Upper lobe of right lung (tissue), 1 donor: ENCODE data around the gene DACH2. TPM values are rescaled to one million over a fixed set of nuclear protein-coding genes. Genes with fewer than 3 reads are reported as not detected.

Experiments used
- ATAC-seq: fragments of 200-7000 bp; cut with Tn5 transposase; one replicate; pipeline ENCODE4 v1.9.1; 2020; ENCODE audit warnings: mild to moderate bottlenecking, moderate library complexity
- DNase-seq: peaks from one replicate; pipeline ENCODE4 v3.0.0-alpha.2; 2020
- H3K27ac ChIP-seq: fragments of 200-600 bp; one replicate; pipeline ENCODE4 v1.8.0; 2022
- H3K27me3 ChIP-seq: fragments of 200-600 bp; one replicate; pipeline ENCODE4 v1.8.0; 2022; ENCODE audit warnings: mild to moderate bottlenecking
- H3K36me3 ChIP-seq: fragments of 200-600 bp; one replicate; pipeline ENCODE4 v1.8.0; 2022
- H3K4me1 ChIP-seq: fragments of 200-600 bp; one replicate; pipeline ENCODE4 v1.8.0; 2022
- H3K4me3 ChIP-seq: fragments of 200-600 bp; one replicate; pipeline ENCODE4 v1.8.0; 2022; ENCODE audit warnings: mild to moderate bottlenecking
- H3K9me3 ChIP-seq: fragments of 200-600 bp; one replicate; pipeline ENCODE4 v1.8.0; 2022
- CTCF ChIP-seq: fragments of 200-600 bp; IDR thresholded peaks from one replicate; pipeline ENCODE4 v1.8.0; 2022; ENCODE audit warnings: antibody characterized with exemption
- intact Hi-C: fragments of 100-400 bp; cut with DNase I; formaldehyde crosslinking; loops from one replicate; pipeline ENCODE4 v1.11.0; 2022
- total RNA-seq: library from RNA; stranded (reverse); fragmentation: NEBNext Ultra II Directional; extraction: Animal tissue kit (Norgen Biotek cat#: 25700); gene quantifications from one replicate; pipeline ENCODE4 v1.2.1, GENCODE V29; 2021
- donor health status: DM: no; HTN: yes; CAD: no; lungs with severe emphysema.

Gene DACH2
- total RNA-seq, 1 donor from 2014 or later = not detected

GRCh38 chrX:86579777-86580176 is 431.5 kb downstream of the DACH2 start:
- H3K27me3 ChIP-seq = no peaks in the 10 kb centered on the region
- no peak for DNase-seq
- intact Hi-C loops = no loop called here
- no peak overlapping the region for H3K27ac ChIP-seq
- H3K9me3 ChIP-seq = no peaks in the 10 kb centered on the region
- ATAC-seq = no peak
- H3K4me3 ChIP-seq = no peak overlapping the region
- no peaks in the 10 kb centered on the region for H3K4me1 ChIP-seq
- no peaks in the 10 kb centered on the region for H3K36me3 ChIP-seq
- TF ChIP-seq CTCF = no peak

GRCh38 chrX:86604607-86605006 is 456.4 kb downstream of the DACH2 start:
- Histone ChIP-seq H3K4me1 (no peaks in the 10 kb centered on the region), H3K4me3 (no peak overlapping the region), H3K36me3 (no peaks in the 10 kb centered on the region), H3K27ac (no peak overlapping the region), H3K27me3 (no peaks in the 10 kb centered on the region), H3K9me3 (no peaks in the 10 kb centered on the region)
- TF ChIP-seq CTCF = no peak
- DNase-seq (no peak), ATAC-seq (no peak)
- intact Hi-C loops = no loop called here

- Histone ChIP-seq H3K27me3 (no peaks in the 10 kb centered on the region), H3K4me1 (no peaks in the 10 kb centered on the region), H3K36me3 (no peaks in the 10 kb centered on the region), H3K9me3 (no peaks in the 10 kb centered on the region), H3K27ac (no peak overlapping the region), H3K4me3 (no peak overlapping the region)
- DNase-seq (no peak), ATAC-seq (no peak)
- intact Hi-C loops = no loop called here
- TF ChIP-seq CTCF = no peak
These were observed 548.7 kb downstream of the DACH2 start for GRCh38 chrX:86696951-86697350.

GRCh38 chrX:86711531-86712180 is 563.4 kb downstream of the DACH2 start:
- no peak overlapping the region for H3K27ac ChIP-seq
- DNase-seq = no peak
- H3K4me3 ChIP-seq = no peak overlapping the region
- H3K36me3 ChIP-seq = no peaks in the 10 kb centered on the region
- no peak for TF ChIP-seq CTCF
- ATAC-seq = no peak
- H3K9me3 ChIP-seq = no peaks in the 10 kb centered on the region
- H3K27me3 ChIP-seq = no peaks in the 10 kb centered on the region
- no peaks in the 10 kb centered on the region for H3K4me1 ChIP-seq
- intact Hi-C loops = no loop called here

GRCh38 chrX:86714441-86714840 is 566.2 kb downstream of the DACH2 start:
- Histone ChIP-seq H3K4me1 (no peaks in the 10 kb centered on the region), H3K4me3 (no peak overlapping the region), H3K9me3 (no peaks in the 10 kb centered on the region), H3K36me3 (no peaks in the 10 kb centered on the region), H3K27ac (no peak overlapping the region), H3K27me3 (no peaks in the 10 kb centered on the region)
- ATAC-seq (no peak), DNase-seq (no peak)
- TF ChIP-seq CTCF = no peak
- intact Hi-C loops = no loop called here

GRCh38 chrX:86724277-86724676 is 576.0 kb downstream of the DACH2 start:
- no peak for DNase-seq
- Histone ChIP-seq H3K4me3 (no peak overlapping the region), H3K9me3 (no peaks in the 10 kb centered on the region), H3K36me3 (no peaks in the 10 kb centered on the region), H3K4me1 (no peaks in the 10 kb centered on the region), H3K27me3 (no peaks in the 10 kb centered on the region), H3K27ac (no peak overlapping the region)
- TF ChIP-seq CTCF = no peak
- ATAC-seq = no peak
- intact Hi-C loops = no loop called here
